ENCODE measurements around the gene CDC42BPG.

Gene CDC42BPG

DNA sequence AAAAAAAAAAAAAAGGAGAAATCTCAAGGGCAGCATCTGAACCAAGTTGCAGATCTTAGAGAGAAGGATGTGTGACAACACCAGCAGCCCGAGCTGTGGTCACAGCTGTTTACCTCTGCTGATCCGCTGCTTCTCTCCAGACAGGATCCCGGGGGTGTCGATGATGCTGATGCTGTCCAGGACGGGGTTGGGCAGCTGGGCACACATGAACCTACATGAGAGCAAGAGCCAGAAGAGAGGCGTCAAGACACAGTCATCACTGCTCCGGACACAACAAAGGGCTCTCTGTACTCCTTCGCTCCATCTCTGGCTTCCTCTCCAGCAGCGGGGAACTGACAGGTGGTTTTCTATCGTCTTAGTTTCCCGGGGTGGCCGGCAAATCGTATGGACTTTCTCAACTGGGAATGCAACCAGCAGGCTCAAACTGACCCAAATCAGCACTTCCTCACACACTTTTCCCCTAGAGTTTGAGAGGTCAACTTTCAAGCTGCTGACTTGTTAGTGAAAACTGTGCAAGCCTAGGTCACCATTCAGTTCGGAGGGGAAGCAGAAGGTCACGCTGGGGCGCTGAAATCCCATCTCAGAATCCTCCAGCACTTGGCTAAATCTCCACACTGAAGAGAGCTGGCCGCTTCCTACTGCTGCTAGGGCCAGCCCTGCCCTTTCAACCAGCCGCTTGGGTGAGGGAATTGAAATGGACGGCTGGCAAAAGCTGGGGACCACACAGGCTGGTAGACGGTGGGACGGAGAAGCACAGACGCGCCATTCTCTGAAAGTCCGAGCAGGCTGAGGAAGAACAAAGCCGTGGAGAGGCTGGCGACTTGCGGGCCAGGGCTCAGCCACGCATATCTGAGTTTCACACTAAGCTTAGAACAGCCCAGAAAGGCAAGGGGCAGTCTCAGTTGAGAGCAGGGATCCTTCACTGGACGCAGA, 30.1 kb upstream of the CDC42BPG start:
- no CpG with 5 or more reads among the region's 29 CpGs for WGBS (ENCODE audit: extremely low coverage, insufficient coverage, insufficient read length)
- H2BK12ac ChIP-seq (ENCODE audit: low read length) = no peak overlapping the region
- peaks cover 27 to 41% of the 10 kb centered on the region in 2 experiments for H3K4me1 ChIP-seq (ENCODE audit: control insufficient read depth in 1 of 2, insufficient read depth in 2 of 2, low read length in 2 of 2)
- H3K27me3 ChIP-seq (ENCODE audit: insufficient read depth, low read length) = no peaks in the 10 kb centered on the region
- no peak overlapping the region for H3K14ac ChIP-seq (ENCODE audit: low read length)
- H3K4me3 ChIP-seq (ENCODE audit: low read depth, low read length) = no peak overlapping the region
- no peak overlapping the region for H4K91ac ChIP-seq (ENCODE audit: low read depth, low read length)
- H4K8ac ChIP-seq (ENCODE audit: low read depth, low read length) = no peak overlapping the region
- H2AFZ ChIP-seq (ENCODE audit: insufficient read depth, low read length, poor library complexity) = no peak overlapping the region
- no peak overlapping the region for H3K9ac ChIP-seq (ENCODE audit: low read length)
- no peak overlapping the region for H2BK120ac ChIP-seq (ENCODE audit: insufficient read depth, low read length, poor library complexity)
- no peak overlapping the region for H2AK5ac ChIP-seq (ENCODE audit: low read length)
- DNase-seq = no peak
- H3K79me2 ChIP-seq (ENCODE audit: control insufficient read depth, insufficient read depth, low read length, poor library complexity) = peaks cover 32% of the 10 kb centered on the region
- no peak overlapping the region for H3K4me2 ChIP-seq (ENCODE audit: low read length)
- no peak overlapping the region for H2BK5ac ChIP-seq (ENCODE audit: low read depth, low read length, poor library complexity)
- H3K23ac ChIP-seq (ENCODE audit: low read length) = no peak overlapping the region
- H4K12ac ChIP-seq (ENCODE audit: low read depth, low read length) = no peak overlapping the region
- H3K79me1 ChIP-seq (ENCODE audit: low read length) = peaks cover 33% of the 10 kb centered on the region
- peaks cover 35 to 42% of the 10 kb centered on the region in 2 experiments for H3K36me3 ChIP-seq (ENCODE audit: control insufficient read depth in 1 of 2, insufficient read depth in 2 of 2, low read length in 2 of 2)
- H3K4ac ChIP-seq (ENCODE audit: low read depth, low read length) = no peak overlapping the region
- H3K27ac ChIP-seq (ENCODE audit: low read depth, low read length) = no peak overlapping the region
- no peak overlapping the region for H3K18ac ChIP-seq (ENCODE audit: low read length)
- H3K9me3 ChIP-seq (ENCODE audit: insufficient read depth, low read depth, low read length) = no peaks in the 10 kb centered on the region

DNA sequence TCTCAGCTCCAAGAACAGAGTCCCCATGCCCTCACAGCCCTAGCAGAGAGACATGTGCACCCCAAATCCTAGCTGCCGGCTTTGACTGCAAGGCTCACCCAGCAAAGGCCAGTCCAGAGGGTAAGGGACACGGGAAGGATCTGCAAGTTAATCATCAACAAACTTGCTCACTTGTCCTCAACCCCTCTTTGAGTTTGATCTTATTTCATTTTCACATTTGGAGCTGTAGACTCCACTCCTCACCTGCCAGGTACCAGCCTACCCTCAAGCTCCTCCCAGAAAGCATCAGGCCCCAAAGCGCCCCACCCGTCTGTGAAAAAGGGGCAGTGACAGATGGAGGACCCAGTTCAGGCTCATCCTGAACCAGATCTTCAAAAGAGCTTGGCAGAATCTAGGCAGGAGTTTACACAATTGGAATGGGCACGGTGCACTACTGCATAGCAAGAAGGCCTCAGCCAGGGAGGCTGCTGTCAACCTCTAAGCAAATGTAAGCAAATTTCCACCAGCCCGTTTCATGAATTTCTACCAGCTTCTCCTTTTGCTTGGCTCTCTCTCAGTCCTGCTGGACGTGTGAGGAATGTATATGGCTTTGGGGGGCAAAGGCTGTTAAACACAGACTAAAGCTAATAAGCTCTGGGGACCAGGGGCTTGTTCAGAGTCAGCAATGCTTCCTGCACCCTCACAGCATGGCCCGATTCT, 28.5 kb upstream of the CDC42BPG start:
- Histone ChIP-seq H3K27me3 (ENCODE audit: insufficient read depth, low read length) (no peaks in the 10 kb centered on the region), H3K79me1 (ENCODE audit: low read length) (peaks cover 27% of the 10 kb centered on the region), H2BK5ac (ENCODE audit: low read depth, low read length, poor library complexity) (no peak overlapping the region), H4K91ac (ENCODE audit: low read depth, low read length) (no peak overlapping the region), H2BK120ac (ENCODE audit: insufficient read depth, low read length, poor library complexity) (no peak overlapping the region), H3K23ac (ENCODE audit: low read length) (no peak overlapping the region), H4K12ac (ENCODE audit: low read depth, low read length) (no peak overlapping the region), H3K9me3 (ENCODE audit: insufficient read depth, low read depth, low read length) (no peaks in the 10 kb centered on the region), H2AFZ (ENCODE audit: insufficient read depth, low read length, poor library complexity) (no peak overlapping the region), H3K14ac (ENCODE audit: low read length) (no peak overlapping the region), H3K9ac (ENCODE audit: low read length) (no peak overlapping the region), H3K79me2 (ENCODE audit: control insufficient read depth, insufficient read depth, low read length, poor library complexity) (peaks cover 28% of the 10 kb centered on the region), H3K4me3 (ENCODE audit: low read depth, low read length) (no peak overlapping the region), H4K8ac (ENCODE audit: low read depth, low read length) (no peak overlapping the region), H3K36me3 (ENCODE audit: control insufficient read depth in 1 of 2, insufficient read depth in 2 of 2, low read length in 2 of 2) (peaks cover 48 to 53% of the 10 kb centered on the region in 2 experiments), H3K4ac (ENCODE audit: low read depth, low read length) (no peak overlapping the region), H3K27ac (ENCODE audit: low read depth, low read length) (no peak overlapping the region), H2AK5ac (ENCODE audit: low read length) (no peak overlapping the region), H3K4me1 (ENCODE audit: control insufficient read depth in 1 of 2, insufficient read depth in 2 of 2, low read length in 2 of 2) (peaks cover 41 to 52% of the 10 kb centered on the region in 2 experiments), H2BK12ac (ENCODE audit: low read length) (no peak overlapping the region), H3K4me2 (ENCODE audit: low read length) (no peak overlapping the region), H3K18ac (ENCODE audit: low read length) (no peak overlapping the region)
- WGBS (ENCODE audit: extremely low coverage, insufficient coverage, insufficient read length) = no CpG with 5 or more reads among the region's 8 CpGs
- no peak for DNase-seq

DNA sequence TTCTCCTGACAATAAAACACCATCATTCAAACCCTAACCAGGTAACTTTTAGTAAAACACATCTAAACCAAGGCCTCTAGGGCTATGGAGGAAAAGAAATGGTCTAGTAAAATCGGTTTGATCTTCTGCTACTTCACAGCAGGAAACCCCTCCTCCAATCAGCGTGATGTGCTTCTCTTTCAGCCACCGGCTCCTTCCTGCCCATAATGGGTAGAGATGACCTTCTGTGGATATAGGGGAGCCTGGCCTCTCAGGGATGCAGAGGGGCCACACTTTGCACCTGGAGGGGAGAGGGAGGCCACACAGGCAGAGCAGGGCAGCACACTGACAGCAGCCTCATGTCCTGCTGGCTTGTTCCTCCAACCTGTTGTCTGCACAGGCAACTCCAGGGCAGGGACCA, 27.0 kb upstream of the CDC42BPG start:
- no peak for DNase-seq
- no CpG with 5 or more reads among the region's 3 CpGs for WGBS (ENCODE audit: extremely low coverage, insufficient coverage, insufficient read length)
- no peak overlapping the region for H3K27ac ChIP-seq (ENCODE audit: low read depth, low read length)

DNA sequence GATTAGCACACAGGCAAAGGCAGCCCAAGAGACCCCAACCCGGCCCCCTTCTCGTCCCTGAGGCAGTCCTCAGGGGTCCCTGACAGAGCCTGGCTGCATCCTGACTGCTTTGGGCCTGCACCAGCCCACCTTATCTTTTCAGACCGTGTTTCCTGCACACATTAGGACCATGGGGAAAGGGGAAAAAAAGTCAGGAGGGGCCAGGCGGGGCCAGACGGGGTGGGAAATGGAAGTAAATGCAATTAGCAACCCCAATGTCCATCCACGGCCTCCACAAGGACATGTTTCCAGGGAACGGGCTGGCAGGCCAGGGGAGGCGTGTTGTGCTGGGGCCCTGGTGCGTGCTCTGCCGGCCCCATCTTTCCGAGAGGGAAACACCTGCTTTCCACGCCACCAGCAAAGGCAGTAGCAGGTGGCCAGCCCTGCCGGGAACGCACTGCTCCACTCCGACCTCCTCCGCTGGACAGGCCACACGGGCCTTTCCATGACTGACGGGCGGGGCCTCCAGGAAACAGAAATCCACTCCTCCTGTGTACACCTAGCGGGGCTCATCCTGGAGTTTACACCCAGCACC, 26.5 kb upstream of the CDC42BPG start:
- Histone ChIP-seq H3K4me2 (ENCODE audit: low read length) (peak overlapping the region; percentile 23), H2BK12ac (ENCODE audit: low read length) (no peak overlapping the region), H4K12ac (ENCODE audit: low read depth, low read length) (no peak overlapping the region), H3K36me3 (ENCODE audit: control insufficient read depth in 1 of 2, insufficient read depth in 2 of 2, low read length in 2 of 2) (peaks cover 48 to 55% of the 10 kb centered on the region in 2 experiments), H3K79me2 (ENCODE audit: control insufficient read depth, insufficient read depth, low read length, poor library complexity) (peaks cover 17% of the 10 kb centered on the region), H4K91ac (ENCODE audit: low read depth, low read length) (no peak overlapping the region), H3K79me1 (ENCODE audit: low read length) (peaks cover 17% of the 10 kb centered on the region), H3K27ac (ENCODE audit: low read depth, low read length) (no peak overlapping the region), H3K14ac (ENCODE audit: low read length) (peak overlapping the region; percentile 38), H3K9ac (ENCODE audit: low read length) (no peak overlapping the region), H3K4me3 (ENCODE audit: low read depth, low read length) (no peak overlapping the region), H2BK5ac (ENCODE audit: low read depth, low read length, poor library complexity) (no peak overlapping the region), H2AK5ac (ENCODE audit: low read length) (no peak overlapping the region), H3K27me3 (ENCODE audit: insufficient read depth, low read length) (no peaks in the 10 kb centered on the region), H2BK120ac (ENCODE audit: insufficient read depth, low read length, poor library complexity) (no peak overlapping the region), H2AFZ (ENCODE audit: insufficient read depth, low read length, poor library complexity) (no peak overlapping the region), H3K9me3 (ENCODE audit: insufficient read depth, low read depth, low read length) (no peaks in the 10 kb centered on the region), H3K4me1 (ENCODE audit: control insufficient read depth in 1 of 2, insufficient read depth in 2 of 2, low read length in 2 of 2) (peaks cover 38 to 51% of the 10 kb centered on the region in 2 experiments), H4K8ac (ENCODE audit: low read depth, low read length) (no peak overlapping the region), H3K23ac (ENCODE audit: low read length) (no peak overlapping the region), H3K4ac (ENCODE audit: low read depth, low read length) (no peak overlapping the region), H3K18ac (ENCODE audit: low read length) (peak overlapping the region; percentile 52)
- peak; percentile 42 to 51 for DNase-seq
- no CpG with 5 or more reads among the region's 20 CpGs for WGBS (ENCODE audit: extremely low coverage, insufficient coverage, insufficient read length)

More for the DNA sequence above, 27.0 kb upstream of the CDC42BPG start:
- Histone ChIP-seq H3K36me3 (ENCODE audit: control insufficient read depth in 1 of 2, insufficient read depth in 2 of 2, low read length in 2 of 2) (peaks cover 48 to 55% of the 10 kb centered on the region in 2 experiments), H3K9me3 (ENCODE audit: insufficient read depth, low read depth, low read length) (no peaks in the 10 kb centered on the region), H4K12ac (ENCODE audit: low read depth, low read length) (no peak overlapping the region), H3K23ac (ENCODE audit: low read length) (no peak overlapping the region), H3K79me1 (ENCODE audit: low read length) (peaks cover 21% of the 10 kb centered on the region), H3K4me3 (ENCODE audit: low read depth, low read length) (peak overlapping the region; percentile 20), H3K4ac (ENCODE audit: low read depth, low read length) (no peak overlapping the region), H3K27me3 (ENCODE audit: insufficient read depth, low read length) (no peaks in the 10 kb centered on the region), H3K4me2 (ENCODE audit: low read length) (no peak overlapping the region), H3K18ac (ENCODE audit: low read length) (no peak overlapping the region), H4K8ac (ENCODE audit: low read depth, low read length) (no peak overlapping the region), H2AFZ (ENCODE audit: insufficient read depth, low read length, poor library complexity) (no peak overlapping the region), H2BK12ac (ENCODE audit: low read length) (no peak overlapping the region), H2BK5ac (ENCODE audit: low read depth, low read length, poor library complexity) (no peak overlapping the region), H3K9ac (ENCODE audit: low read length) (no peak overlapping the region), H3K4me1 (ENCODE audit: control insufficient read depth in 1 of 2, insufficient read depth in 2 of 2, low read length in 2 of 2) (peaks cover 43 to 53% of the 10 kb centered on the region in 2 experiments), H2AK5ac (ENCODE audit: low read length) (no peak overlapping the region), H3K14ac (ENCODE audit: low read length) (no peak overlapping the region), H2BK120ac (ENCODE audit: insufficient read depth, low read length, poor library complexity) (no peak overlapping the region), H4K91ac (ENCODE audit: low read depth, low read length) (no peak overlapping the region), H3K79me2 (ENCODE audit: control insufficient read depth, insufficient read depth, low read length, poor library complexity) (peaks cover 22% of the 10 kb centered on the region)
